Glomerular visceral epithelial cell (primary cell): ENCODE data around the gene GLT8D2.

Experiments
- DNase-seq: peaks from one replicate; pipeline ENCODE4 v3.0.0-alpha.2; 2016; ENCODE audit errors: extremely low spot score

The GLT8D2 gene, protein sequence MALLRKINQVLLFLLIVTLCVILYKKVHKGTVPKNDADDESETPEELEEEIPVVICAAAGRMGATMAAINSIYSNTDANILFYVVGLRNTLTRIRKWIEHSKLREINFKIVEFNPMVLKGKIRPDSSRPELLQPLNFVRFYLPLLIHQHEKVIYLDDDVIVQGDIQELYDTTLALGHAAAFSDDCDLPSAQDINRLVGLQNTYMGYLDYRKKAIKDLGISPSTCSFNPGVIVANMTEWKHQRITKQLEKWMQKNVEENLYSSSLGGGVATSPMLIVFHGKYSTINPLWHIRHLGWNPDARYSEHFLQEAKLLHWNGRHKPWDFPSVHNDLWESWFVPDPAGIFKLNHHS

DNA sequence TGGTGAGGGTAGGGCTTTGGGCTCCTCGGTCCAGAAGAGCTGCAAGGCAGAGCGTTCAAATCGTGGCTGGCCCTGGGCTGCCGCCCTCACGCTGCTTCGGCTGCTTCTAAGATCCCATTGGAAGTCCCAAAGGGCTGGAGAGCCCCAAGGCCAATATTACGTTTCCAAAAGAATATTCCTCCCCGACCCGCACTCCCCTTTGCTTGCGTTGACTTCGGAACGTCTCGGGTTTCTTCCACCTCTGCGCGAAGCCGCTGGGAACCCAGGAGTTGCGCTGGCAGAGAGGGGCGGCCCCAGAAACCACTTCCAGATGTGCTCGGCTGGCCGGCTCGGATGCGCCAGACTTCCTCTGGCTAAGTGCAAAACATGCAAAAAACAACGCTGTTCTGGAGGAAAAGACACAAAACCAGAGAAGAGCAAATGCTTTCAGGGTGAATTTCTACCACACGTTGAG, at the start of gene GLT8D2:
Gene GLT8D2, minus strand, starts transcription at position 285 of the 454 bp plus-strand sequence. CDS start 30,539 bp downstream, outside the sequence.
- peak; percentile 45 for DNase-seq

DNA sequence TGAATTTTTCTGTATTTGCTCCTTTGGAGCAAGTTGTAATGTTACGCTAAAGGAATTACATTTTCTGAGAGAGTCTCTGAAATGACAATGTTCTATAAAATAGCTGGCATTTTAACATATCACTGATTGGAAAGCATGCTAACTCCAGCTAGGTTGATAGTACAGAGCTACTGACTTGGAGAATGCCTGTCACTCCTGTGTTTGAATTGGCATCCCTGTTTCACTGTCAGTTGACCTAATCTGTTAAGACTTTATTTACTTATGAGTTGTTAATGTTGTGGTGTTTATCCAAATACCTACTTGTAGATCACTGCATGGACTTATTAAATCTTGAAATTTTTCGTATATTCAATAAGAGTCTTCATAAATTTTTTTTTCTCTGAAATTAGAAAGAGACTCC, 48.0 kb upstream of the GLT8D2 start:
- no peak for DNase-seq

DNA sequence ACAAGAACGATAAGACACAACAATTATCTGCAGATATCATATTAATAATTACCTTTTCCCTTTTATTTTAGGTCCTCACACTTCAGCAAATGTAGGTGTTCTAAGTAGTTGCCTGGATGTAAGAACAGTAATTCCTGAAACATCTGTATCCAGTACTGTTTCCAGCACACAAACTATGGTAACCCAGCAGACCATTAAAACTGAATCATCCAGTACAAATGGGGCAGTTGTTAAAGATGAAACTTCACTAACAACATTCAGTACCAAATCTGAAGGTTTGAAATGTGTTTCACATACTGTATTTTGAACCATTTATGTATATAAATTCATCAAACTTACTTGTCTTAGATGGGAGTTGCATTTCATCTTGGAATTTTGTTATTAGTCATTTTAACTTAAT, 45.3 kb upstream of the GLT8D2 start:
- no peak for DNase-seq

DNA sequence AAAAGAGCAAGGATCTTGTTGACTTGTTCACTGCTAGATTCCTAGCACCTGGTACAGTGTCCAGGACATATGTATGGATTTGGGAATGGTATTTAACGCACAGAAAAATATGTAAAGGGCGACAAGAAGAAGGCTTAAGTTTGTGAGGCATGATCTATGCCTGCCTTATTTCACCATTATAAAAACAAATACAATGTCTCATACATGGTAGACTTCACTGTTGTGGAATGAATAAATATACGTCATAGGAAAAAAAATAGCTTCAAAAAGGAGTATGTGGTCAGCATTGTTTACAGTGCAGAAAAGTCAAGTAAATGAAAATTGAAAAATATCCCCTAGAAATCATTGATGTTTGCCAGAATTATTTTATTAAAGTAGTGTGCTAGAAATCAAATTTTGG, 44.3 kb upstream of the GLT8D2 start:
- no peak for DNase-seq

DNA sequence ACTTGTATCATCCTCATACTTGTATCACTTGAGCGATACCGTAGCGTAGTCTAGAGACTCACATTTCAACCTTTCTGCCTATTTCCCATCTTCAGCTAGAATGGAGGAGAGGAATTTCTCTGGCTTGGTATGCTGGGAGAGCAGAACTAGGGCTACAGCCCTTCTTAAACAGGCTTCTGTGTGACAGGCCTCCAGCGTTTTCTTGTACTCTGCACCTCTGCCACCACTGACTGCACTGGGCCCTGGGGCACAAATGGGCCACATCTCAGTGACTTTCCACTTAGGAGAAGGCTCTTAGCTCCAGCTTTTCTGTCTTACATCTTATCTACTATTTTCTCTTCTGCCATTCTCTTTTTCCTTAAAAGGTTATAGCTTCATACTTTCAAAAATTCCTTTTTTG, 41.1 kb upstream of the GLT8D2 start:
- no peak for DNase-seq

DNA sequence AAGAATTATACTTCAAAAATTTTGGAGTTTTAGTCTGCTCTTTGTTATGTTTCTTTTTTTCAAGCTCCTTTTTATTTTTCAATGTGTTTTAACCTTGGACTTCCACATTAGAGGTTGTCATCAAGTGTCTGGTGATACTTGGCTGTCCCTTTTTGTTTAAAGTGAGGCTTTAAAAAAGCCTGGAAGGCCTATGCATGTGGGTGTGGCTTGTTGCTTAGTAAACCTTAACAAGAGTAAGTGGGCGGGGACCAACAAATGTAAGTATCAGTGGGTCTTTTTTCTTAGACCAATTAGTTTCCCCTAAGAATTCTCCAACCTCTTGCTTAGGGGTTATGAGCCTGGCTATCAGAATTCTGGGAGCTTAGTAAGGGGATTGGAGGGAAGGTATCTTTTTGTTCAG, 40.7 kb upstream of the GLT8D2 start:
- no peak for DNase-seq

DNA sequence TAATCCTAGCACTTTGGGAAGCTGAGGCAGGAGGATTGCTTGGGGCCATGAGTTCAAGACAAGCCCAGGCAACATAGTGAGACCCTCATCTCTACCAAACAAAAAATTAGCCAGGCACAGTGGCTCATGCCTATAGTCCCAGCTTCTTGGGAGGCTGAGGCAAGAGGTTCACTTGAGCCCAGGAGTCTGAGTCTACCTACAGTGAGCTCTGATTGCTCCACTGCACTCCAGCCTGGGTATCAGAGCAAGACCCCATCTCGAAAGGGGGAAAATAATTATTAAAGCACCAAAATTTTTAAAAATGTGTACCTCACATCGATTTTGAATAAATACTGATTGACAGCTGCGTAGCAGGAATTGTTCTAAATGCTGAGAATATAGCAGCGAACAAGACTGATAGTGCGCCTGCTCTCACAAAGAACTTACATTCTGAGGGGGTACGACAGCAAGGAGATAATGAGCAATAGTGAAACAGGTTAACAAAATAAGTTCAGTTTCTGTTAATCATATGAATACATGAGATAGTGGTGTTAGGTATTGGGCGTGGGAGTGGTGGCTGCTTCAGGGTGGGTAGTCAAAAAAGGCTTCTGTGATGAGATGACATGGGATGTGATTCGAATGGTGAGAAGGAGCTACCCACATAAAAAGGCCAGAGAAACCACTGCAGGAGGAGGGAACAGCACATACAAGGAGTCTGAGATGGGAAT, 33.9 kb upstream of the GLT8D2 start:
- DNase-seq = no peak

DNA sequence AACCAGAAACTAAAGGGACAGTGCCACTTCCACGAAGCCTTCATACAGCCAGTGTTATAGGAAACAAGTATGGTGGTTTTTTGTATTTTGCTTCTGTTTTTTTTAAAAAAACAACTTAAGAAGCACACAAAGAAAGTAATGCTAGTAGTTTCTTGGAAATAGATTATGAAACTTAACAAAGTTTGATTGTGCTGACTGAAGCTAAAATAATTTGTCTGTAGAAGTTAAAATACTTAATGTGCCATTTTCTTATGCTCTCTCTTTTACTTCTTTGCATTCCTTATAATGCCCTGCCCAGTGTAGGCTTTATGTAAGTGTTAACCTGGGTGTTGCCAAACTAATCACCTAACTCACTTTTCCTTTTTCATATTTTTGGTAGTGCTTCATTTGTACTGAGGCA, 30.8 kb upstream of the GLT8D2 start:
- no peak for DNase-seq

DNA sequence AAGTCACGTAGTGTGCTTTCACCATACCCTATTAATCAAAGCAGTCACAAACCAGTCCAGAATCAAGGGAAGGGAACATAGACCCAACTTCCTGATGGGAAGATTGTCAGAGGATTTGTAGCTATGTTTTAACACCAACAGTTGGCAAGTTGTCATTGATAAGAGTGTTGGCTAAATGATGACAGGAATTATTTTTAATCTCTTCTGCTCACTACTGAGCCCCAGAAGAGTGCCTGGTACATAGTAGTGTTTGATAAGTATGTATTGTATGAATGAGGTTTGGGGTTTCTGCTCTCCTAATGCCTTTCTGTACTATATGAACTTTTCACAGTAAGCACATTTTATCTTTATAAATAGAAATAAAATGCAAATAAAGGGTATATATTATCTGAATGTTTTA, 29.0 kb upstream of the GLT8D2 start:
- no peak for DNase-seq

DNA sequence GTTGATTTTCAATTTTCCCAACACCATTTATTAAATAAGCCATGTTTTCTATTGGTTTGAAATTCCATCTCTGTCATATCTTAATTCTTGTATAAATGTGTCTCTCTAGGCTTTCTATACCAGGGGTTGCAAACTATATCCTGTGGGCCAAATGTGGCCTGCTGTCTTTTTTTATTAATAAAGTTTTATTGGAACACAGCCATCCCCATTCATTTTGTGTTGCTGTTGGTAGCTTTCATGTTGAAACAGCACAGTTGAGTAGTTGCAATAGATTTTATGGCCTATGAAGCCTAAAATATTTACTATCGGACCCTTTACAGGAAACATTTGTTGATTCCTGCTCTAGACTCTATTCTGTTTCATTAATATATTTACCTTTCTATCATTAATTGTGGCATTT, 23.7 kb upstream of the GLT8D2 start:
- DNase-seq = no peak

DNA sequence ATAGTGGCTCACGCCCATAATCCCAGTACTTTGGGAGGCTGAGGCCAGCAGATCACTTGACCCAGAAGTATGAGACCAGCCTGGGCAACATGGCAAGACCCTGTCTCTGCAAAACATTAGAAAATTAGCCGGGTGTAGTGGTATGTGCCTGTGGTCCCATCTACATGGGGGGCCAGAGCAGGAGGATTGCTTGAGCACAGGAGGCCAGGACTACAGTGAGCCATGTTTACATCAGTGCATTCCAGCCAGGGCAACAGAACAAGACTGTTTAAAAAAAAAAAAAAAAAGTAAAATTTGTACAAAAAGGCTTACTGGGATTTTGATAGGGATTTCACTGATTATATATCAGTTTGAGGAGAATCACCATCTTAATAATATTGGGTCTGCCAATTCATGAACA, 22.1 kb upstream of the GLT8D2 start:
- no peak for DNase-seq

DNA sequence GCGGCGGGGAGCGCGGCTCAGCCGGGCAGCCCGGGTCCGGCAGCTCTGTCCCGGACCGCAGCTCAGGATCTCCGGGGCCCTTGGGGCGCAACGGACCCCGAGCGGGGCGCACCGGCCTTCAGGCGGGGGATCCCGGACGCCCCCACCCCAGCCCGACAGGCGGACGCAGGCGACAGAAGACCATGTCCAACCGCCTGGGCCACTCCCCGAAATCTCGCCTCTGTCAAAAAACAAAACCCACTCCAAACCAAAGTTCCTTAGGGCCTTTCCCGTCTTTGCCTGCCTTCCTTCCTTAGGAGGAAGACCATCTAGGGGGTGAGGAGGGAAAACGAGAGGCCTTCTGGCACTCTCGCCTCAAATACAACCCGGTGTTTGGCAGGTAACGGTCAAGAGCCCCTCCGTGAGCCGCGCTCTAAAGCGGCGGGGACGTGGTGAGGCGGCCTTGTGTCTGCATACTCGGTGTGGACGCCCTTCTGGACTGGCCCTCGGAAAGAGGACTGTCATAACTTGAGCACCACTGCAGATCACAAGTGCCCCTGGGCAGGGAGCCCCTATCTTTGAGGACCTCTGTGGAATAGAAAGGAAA, 14.9 kb upstream of the GLT8D2 start:
- peak; percentile 7 for DNase-seq

DNA sequence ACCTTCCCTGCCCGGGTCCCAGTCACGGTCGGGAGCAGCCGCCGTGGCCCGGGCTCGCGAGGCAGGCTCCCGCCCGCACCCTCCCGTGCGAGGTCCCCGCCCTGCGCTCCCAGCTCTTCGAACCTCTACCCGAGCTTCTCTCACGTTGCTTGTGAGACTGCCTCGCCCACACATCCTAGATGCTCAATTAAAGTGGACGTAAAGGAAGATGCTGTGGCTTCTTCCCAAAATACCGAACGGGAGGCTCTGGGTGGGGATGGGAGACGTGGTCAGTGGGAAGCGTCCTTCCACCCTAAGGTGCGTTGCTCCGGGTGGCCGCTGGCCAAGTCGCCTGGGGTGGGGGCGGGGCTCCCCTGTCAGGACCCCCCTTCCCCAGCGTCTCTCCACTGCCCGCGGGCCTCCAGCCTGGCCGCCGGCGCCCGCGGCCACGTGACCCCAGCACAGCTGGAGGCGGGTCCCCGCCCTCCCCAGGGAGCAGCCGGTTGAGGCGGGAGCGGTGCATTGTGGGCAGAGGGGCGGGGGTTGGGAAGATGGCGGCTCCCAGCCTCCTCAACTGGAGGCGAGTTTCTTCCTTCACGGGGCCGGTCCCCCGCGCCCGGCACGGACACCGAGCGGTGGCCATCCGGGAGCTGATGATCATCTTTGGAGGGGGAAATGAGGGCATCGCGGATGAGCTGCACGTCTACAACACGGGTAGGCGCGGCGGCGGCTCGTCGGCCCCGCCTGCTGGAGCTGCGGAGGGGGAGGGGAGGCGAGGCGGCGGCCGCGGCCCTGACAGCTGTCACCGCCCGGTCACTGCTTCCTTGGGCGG, 14.2 kb upstream of the GLT8D2 start, which contains the start of gene HCFC2:
Gene HCFC2, plus strand, starts transcription at position 501 of the 811 bp plus-strand sequence. Its CDS starts 30 bp downstream, at position 531.
- DNase-seq = peak; percentile 88

DNA sequence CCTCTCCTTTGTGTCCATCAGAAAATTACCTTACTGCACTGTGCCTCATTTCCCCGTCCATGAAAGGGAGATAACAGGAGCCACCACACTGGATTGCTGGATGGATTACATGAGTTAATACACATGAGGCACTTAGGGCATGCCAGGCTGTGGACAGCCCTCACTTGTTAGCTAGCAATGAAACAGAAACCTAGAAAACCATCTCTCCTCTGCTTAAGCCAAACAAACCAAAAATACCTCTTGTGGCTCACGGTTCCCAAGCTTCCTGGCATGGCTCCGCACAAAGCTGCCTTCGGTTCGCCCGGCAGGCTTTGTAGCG, 13.7 kb upstream of the GLT8D2 start:
- no peak for DNase-seq

DNA sequence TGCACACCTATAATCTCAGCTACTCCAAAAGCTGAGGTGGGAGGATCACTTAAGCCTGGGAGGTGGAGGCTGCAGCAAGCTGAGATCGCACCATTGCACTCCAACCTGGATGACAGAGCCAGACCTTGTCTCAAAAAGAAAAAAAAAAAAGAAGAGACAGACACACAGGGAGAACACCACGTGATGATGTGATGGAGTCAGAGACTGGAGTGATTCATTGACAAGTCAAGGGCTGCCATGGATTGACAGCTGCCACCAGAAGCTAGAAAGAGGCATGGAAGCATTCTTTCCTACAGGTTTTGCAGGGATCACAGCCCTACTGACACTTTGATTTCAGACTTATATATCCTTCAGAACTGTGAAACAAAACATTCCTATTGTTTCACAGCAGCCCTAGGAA, 10.8 kb upstream of the GLT8D2 start:
- no peak for DNase-seq

DNA sequence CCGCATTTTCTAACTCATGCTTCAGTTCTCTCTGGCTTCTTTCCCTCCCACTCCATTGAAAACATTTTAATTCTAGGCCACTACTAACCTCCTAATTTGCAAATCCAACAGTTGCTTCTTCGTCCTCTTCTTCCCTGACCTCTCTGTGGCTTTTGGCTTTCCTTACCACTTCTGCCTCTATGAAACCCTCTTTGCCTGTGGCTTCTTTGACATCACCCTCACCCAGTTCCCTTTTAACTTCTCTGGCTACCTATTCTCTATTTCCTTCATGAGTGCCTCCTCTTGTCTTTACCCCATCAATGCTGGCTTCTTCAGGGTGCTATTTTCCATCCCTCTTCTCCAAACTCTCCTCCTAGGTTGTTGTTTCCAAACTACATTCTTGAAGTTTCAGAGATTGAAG, 10.0 kb upstream of the GLT8D2 start:
- no peak for DNase-seq

DNA sequence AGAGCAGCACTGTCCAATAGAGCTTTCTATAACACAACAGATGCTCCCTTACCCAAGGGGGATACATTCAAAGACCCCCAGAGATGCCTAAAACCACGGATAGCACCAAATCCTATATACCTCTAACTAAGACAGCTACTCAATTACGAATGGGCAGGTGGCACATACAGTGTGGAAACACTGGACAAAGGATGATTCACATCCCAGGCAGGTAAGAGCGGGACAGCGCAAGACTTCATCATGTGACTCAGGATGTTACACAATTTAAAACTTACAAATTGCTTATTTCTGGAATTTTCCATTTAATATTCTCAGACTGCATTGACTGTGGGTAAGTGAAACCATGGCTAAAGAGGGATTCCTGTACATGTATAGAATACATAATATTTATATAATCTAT, 8.8 kb upstream of the GLT8D2 start:
- DNase-seq = no peak

DNA sequence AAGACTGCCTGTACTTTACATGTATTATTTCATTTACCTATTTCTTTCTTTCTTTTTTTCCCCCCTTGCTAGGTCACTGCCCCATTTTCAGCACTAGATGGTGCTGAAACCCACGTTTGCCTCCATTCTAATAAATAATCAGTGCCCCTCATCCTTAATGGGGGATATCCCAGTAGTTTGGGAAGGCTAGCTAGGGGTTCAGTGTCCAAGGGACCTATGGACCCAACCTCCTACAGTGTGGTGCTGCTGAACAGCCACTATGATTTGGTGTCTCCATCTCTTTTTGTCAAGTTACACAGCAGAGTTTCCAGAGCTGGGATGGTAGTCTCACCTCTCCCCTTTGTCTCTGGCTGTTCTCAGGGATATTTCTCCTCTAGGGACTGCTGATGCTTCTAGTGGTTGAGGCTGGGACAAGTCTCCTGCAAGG, 7.8 kb upstream of the GLT8D2 start:
- peak; percentile 20 for DNase-seq

DNA sequence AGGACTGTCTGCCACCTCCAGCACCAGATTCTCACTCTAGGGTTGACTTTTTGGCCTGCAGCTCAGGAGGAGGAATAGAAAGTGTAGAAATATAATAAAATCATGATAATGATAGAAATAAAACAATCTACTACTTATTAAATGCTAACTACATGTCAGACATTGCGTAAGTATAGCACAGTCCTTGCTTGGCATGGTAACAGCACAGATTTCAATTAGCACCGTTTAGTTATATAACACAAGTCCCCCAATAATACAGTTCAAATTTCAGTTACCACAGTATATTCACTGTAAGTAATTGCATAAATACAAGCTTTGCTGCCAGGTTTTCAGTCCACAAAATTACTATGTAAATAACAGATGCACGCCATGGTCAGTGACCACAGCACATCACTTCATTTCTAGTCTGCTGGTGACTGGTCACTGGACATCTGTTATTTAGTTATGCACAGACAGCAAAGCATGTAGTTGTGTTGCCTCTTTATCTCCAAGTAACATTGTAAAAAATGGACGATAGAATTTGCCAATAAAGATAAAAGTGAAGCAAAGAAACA, 6.5 kb upstream of the GLT8D2 start:
- DNase-seq = no peak

DNA sequence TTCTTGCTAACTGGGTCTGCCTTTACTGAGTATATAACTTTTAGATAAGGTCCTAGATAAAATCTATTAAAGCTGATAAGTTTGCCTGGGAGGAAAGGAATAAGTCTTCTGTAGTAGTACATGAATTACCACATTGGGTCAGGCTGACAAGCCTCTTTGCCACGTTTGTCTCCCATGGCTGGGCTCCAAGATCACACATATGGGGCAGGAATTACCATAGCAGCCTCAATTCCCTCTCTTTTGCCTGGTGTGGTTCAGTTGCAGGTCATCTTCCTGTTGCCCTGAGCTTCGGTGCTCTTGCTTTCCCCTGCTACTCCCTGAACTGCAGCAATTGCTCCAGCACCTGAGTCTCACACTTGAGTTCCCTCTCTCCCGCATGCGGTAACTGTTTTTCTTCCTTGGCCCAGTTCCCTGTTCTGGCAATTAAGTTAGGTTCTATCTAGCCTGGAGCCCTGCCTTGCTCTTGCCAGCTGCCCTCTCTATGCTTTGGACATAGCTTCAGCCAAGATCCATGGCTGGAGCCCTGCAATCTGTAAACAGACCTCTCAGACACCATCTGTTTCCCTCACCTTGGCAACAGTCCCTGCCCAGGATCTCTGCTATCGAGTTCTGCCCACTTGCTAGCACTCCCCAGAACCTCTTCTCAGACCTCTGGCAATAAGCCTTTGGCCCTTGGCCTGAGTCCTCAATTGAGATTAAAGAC, 5.8 kb upstream of the GLT8D2 start:
- DNase-seq = no peak

DNA sequence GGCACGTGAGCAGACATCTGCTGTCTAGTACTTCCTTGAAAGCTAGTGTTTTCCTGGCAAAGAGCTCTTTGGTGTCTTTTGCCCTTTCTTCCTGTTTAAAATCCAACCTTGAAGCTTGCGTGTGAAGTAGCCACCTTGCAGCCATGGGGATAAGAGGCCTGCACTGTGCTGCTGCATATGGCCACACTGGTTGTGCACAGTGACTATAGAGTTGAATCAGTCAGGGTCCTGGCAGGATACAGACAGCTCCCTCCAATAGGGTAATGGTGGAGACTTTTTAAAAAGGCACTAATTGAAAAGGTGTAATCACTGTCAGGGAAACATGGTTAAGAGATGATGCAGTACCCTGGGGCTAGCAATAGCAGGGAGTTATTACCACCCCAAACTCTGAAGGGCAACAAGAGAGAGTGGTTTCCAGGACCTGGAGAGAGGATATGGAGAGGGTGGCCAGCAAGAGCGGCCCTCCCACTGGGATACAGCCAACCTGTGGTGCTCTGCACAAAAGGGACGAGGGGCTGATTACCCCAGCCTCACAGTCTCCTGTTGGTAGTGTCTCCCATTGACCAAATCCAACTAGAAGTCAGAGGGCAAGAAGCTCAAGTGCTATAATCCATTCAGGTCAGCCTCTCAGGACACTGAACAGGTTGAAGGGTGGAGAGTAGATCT, 4.8 kb upstream of the GLT8D2 start:
- no peak for DNase-seq
